Measurements from ENCODE around the gene XAGE3. TPM values are rescaled to one million over a fixed set of nuclear protein-coding genes. Genes with fewer than 3 reads are reported as not detected.
"Not testable (repeated sequence)": the region's sequence is repeated elsewhere in the genome, so short reads cannot be mapped to it uniquely, and the experiment has no call there.

XAGE3 gene
- total RNA-seq, 1 donor from 2014 or later, result not detected

DNA sequence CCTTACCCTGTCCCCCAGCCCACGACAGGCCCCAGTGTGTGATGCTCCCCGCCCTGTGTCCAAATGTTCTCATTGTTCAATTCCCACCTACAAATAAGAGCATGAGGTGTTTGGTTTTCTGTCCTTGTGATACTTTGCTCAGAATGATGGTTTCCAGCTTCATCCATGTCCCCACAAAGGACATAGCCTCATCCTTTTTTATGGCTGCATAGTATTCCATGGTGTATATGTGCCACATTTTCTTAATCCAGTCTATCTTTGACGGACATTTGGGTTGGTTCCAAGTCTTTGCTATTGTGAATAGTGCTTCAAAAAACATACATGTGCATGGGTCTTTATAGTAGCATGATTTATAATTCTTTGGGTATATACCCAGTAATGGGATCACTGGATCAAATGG, 24.3 kb downstream of the XAGE3 start:
- intact Hi-C loops (cut with micrococcal nuclease), result not testable (repeated sequence)

DNA sequence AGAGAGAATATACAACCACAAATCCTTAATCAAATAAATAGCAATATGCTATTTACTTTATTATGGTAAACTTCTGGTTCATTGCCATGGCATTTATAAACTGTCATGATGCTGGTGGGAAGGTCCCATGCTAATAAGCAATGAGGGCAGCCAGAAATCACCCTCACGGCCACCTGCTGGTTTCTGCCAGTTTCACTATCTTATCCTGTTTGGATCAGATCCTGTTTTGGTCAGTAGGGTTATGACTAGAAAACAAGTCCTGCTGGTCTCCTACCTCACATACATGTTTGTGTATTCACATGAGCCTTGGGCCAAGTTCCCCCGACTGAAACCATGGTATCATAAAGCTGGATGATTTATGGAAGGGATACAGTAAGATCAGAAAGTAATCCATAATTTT, 28.7 kb downstream of the XAGE3 start:
- intact Hi-C loops (cut with micrococcal nuclease), result no loop called here

DNA sequence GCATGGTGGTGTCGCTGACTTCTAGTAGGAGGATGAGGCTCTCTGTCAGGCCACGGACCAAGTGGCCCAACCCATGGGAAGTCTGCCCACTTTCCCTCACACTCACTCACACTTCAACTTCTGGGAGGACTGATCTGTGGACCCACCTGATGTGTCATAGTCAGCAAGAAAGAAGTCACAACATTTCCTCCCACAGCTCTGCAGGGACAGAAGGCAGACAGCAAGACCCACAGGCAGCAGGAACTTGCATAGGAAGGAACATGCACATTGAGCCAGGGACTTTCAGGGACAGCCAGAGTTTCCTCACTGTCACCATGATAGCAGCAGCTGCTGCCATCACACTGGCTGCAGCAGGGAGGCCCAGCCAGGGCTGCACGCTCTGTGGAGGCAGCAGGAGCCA, 37.3 kb downstream of the XAGE3 start:
- intact Hi-C loops (cut with micrococcal nuclease), result no loop called here

DNA sequence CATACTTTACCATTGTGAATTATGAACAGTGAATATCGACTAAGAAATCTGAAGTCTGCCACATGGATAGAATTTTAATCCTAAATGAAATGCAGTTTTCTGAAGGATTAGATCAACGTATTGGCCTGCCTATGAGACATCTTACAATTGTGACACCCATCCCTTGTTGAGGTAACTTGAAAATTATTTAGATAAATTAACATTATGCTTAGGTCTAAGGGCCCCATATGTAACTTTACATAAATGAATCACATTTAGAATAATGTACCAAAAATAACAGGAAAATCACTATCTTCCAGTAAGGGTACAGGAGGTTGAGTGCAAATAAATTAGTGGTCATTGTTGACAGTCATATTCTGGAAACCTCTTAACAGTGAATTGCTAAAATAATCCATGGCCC, 43.3 kb downstream of the XAGE3 start:
- intact Hi-C loops (cut with micrococcal nuclease), result no loop called here

DNA sequence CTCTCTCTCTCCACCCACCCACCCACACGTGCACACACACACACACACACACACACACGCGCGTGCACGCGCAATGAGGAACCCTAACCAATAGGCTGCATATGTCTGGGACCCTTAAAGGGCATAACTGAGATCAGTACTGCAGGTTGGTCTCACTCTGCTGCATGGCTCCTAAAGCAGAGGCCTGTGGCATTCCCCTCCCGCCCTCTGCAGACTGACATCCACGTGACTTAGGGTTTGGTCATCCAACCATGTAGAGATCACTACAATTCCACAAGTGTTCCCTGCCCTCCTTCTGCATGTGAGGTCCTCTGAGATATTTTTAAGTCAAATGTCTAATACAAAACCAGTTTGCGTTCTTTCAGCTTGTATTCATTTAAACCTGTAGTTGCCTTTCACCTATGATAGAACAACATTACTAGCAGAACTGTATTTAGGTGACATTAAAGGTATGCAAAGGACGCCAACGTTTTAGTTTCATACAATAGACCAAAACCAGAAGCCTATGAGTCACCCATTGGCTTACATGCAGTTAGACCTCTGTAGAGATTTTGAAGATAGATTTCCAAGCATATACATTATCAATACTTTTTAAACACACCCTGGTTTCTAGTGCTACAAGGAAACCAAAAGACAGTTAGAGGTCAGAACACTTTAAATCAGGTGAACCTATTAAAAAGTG, 46.7 kb downstream of the XAGE3 start:
- intact Hi-C loops (cut with micrococcal nuclease), result no loop called here

DNA sequence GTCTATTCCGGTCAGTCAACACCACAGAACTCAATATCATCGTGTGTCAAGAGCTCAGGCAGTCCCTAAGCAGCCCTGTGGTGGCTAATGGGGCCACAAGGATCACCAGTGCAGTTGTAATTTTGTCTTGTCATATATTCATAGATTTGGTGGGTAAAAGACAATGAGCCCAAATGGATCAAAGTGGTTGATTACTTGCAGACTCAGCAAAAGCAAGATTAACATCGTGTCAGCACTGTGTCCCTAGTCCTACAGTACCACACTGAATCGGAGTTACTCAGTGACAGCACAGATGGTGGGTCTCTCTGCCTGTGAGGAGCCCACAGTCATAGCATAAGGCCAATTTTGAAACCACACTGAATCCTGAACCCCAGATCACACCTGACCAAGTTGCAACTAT, 48.1 kb downstream of the XAGE3 start:
- intact Hi-C loops (cut with micrococcal nuclease), result no loop called here

Other genes with a start within 250 kb of the XAGE3 start
- gene SSX7, start 213.2 kb downstream of the XAGE3 start, total RNA-seq, result not detected in 2 replicates
- gene SSX2, start 160.9 kb downstream of the XAGE3 start, total RNA-seq, result not detected in 2 replicates
- not detected in 2 replicates for gene SSX2B, start 116.8 kb downstream of the XAGE3 start, total RNA-seq
- gene SPANXN5, start 70.7 kb downstream of the XAGE3 start, total RNA-seq, result not detected in 2 replicates
- gene XAGE5, start 56.8 kb downstream of the XAGE3 start, total RNA-seq, result not detected in 2 replicates
- 14.4 and 17.2 TPM in 2 replicates for gene FAM156B, start 29.2 kb upstream of the XAGE3 start, total RNA-seq
- 18.2 and 19.6 TPM in 2 replicates for gene FAM156A, start 90.4 kb upstream of the XAGE3 start, total RNA-seq
- gene GPR173, start 180.7 kb upstream of the XAGE3 start, total RNA-seq, result not detected in 2 replicates
- gene TSPYL2, start 214.3 kb upstream of the XAGE3 start, total RNA-seq, result 17.0 and 18.9 TPM in 2 replicates
- gene KANTR, start 226.1 kb upstream of the XAGE3 start, total RNA-seq, result 8.2 and 8.9 TPM in 2 replicates